GM19468 (cell line): ENCODE results near the gene DCC.

ENCODE experiments used
- ATAC-seq: cut with Tn5 transposase; IDR thresholded peaks from one replicate; pipeline ENCODE4 v1.9.1; 2021; ENCODE audit warnings: mild to moderate bottlenecking, moderate library complexity, moderate number of reproducible peaks; ENCODE audit not compliant: unreplicated experiment; ENCODE audit errors: extremely low read depth

DCC gene

DNA sequence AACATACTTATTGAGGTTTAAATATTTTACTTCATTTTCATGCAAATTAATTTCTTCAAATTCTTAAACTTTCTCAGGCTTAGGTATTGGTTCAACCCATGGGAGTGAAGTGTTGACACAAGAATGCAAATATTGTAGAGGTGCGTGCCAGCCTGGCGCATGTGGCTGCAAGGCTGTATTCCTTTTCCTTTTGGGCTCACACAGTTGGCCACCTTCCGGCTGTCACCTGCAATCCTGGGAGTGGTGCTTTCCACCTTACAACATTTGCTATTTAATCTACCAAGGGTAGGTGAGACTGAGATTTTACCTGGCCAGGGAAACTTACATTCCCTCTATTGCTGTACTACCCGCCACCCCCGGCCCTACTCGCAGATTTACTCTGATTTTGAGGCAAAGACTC lies 141.1 kb downstream of the DCC start:
- no peak for ATAC-seq

DNA sequence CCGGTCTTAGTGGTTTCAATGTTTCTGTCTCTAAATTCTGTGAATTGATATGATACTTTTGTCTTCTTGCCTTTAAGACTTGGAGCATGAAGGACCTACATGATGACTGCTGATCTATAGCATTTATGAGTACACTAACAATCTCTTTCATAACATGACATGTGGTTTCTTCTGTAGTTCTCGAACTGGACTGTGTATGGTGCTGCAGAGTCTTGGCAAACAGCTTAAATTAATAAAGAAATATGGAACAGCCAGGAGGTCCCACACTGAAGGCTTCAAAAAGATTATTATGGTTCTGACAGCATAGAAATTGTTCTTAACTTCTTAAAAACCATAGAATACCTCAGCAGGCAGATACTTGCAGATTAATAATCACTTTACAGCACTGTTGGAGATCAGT lies 145.0 kb downstream of the DCC start:
- no peak for ATAC-seq

GRCh38 chr18:52486052-52486451 lies 146.1 kb downstream of the DCC start:
- no peak for ATAC-seq

GRCh38 chr18:52489396-52490306 lies 149.7 kb downstream of the DCC start:
- ATAC-seq, result no peak

GRCh38 chr18:52496426-52496825 lies 156.4 kb downstream of the DCC start:
- no peak for ATAC-seq

GRCh38 chr18:52499016-52499415 lies 159.0 kb downstream of the DCC start:
- ATAC-seq, result no peak

- no peak for ATAC-seq
Observed at GRCh38 chr18:52499644-52500043, 159.6 kb downstream of the DCC start.

DNA sequence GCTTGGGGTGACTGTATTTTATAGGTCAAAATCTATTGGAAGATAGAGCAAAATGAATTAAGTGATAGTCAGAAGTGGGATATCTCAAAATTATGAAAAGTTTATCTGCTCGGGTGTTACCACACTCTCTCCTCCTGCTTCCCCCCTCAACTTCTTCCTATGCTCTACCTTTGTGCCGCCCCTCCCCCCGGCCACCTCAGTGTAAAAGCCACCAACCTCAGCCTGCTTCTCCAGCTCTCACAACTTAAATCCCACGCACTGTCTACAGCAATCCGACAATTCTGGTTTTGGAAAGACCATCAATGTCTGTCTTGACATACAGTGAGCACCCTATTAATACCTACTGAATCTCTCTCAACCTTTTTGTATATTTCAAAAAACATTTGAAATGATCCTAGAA lies 164.6 kb downstream of the DCC start:
- ATAC-seq, result no peak

GRCh38 chr18:52510139-52510538 lies 170.1 kb downstream of the DCC start:
- ATAC-seq, result no peak

DNA sequence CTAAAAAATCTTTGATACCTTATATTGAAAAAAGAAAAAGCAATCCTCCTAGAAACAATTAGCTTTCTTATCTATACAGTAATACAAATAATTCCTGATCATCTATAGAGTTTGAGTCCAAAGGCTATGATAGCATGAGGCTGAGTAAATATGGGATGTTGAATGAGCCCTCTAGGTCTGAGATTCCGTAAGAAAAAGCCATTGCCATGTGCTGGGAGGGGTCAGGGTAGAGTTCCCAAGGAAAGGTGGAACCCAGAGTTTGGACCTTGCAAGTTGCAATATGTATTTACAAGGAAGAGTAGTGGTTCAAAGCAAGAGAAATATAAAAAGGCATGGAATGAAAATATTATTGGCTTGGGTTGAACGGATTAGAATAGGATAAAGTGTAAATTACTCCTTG lies 178.1 kb downstream of the DCC start:
- no peak for ATAC-seq

DNA sequence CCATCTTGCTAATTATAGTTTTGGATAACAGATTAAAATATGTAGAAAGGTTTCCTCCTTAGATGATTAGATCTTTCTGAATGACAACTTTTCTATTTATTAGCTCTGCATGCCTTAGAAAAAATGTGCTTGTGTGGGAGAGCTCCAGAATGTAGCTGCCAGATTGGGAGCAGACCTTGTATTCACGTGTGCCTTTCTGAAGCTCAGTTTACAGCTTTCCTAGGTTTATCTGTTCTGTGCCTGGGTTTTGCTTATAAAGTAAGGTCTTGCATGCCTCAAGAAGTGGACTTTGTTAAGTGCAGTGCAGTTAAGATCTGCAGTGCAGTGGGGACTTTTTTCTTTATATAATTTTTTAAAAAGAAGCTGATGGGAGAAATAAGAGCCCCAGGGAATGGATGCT lies 179.0 kb downstream of the DCC start:
- no peak for ATAC-seq

GRCh38 chr18:52523566-52523965 lies 183.6 kb downstream of the DCC start:
- ATAC-seq, result no peak

DNA sequence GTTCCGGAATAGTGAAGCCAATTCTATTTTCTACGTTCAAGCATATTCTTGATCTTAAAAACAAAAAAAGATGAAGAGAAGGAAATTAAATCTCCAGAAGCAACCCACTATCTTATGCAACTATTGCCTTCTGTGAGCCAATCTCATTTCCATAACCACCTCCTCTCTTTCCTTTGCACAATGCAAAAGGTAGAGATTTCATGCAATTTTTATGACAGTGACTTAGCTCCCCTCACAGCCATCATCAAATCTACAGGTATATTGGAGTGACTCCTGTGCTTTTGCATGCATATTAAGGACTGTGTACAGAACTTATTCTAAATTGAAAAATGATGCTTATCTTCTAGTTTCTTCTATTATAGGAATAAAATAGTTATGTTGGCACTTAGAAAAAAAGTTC lies 191.8 kb downstream of the DCC start:
- no peak for ATAC-seq

- no peak for ATAC-seq
Observed at GRCh38 chr18:52536039-52536438, 196.0 kb downstream of the DCC start.

DNA sequence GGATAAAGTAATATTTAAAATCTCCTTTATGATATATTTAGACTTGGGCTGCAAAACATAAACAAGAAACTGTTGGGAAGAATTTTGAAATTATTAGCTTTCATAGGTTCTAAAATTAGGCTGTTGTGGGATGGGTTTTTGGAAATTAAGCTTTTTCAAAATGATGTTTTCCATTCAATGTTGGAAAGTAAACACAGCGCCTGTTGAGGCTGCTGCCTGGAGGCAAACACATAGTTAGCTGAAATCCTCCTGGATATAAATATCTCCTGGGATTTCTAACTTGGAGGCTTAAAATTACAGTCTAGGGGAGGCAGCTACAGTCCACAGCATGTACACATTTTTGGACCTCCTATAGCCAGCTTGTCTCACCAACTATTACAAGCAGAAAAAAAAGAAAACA lies 197.3 kb downstream of the DCC start:
- no peak for ATAC-seq

DNA sequence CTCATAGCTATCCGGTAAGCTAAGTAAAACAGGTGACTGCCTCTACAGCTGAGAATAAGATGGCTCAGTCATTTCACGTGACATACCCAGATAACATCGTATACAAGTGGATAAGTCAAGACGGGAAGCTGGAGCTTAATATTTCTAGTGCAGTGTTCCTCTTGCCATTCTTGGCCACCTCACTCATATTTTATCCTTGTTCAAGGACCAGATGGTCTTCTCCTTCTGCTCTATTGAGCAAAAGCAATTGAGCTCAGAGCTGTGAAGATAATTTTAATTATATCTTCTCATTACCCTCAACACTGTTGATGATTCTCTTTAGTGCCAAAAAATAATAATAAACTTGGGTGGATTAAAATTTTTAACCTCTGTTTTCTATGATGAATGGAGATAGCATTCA lies 201.1 kb downstream of the DCC start:
- ATAC-seq, result no peak

DNA sequence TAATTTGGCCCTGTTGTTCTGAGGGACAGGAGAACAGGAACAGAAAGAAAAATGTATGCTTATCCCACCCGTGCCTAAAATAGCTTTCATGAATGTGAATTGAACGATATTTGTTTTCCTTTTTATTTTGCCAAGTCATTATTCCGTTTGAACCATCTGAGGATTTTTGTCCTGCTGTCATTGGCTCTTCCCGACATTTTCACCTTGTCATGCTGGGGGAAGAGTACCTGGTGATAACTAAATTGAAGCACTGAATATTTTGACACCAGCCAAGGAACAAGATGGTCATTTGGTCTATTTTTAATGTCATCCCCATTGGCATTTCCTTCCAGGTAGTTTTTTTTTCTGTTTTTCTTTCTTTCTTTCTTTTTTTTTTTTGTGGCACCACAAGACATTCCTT lies 204.1 kb downstream of the DCC start:
- ATAC-seq, result no peak

DNA sequence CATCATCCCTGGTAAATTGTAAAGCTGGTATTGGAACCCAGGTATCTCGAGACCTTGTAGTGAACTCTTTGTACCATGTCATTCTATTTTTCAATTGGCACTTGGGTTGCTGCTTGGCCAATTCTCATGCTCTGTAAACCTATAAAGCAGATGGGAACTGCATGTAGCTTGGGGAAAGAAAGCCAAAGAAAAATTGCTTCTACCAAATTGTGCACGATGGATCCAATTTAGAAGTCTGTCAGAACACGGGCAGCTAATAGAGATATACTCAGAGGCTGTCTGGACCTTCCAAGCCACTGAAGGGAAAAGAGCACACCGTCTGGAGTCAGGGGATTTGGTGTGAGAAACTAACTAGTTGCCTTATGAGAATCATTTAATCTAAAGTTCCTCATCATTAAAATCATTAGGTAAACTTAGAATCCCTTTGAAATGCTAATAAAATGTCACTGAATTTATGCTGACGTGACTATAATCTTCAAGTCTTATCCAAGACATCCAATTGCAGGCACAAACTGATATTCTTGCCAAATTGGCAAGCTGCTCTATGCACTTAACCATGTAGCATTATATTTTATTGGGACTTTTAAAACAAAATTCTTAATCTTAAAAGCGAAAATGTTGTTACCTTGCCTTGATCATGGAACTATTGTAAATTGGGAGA lies 206.8 kb downstream of the DCC start:
- ATAC-seq, result no peak

GRCh38 chr18:52553441-52553840 lies 213.4 kb downstream of the DCC start:
- no peak for ATAC-seq

DNA sequence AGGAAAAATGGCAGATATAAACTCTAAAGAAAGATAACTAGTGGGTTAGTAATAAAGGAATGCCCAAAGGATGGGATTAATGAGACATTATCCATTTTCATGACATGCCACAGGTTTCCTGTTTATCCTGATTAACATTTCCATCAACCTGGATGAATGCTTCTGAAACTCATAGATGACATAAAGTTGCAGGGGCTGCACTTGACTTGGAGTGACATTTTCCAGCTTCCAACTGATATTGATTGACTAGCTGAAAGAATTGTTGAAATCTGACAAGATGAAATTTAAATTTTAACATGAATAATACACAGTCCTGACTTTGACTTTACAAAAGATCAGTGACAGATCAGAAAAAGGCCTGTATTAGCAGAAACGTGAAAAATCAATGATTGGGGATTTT lies 214.2 kb downstream of the DCC start:
- ATAC-seq, result no peak

DNA sequence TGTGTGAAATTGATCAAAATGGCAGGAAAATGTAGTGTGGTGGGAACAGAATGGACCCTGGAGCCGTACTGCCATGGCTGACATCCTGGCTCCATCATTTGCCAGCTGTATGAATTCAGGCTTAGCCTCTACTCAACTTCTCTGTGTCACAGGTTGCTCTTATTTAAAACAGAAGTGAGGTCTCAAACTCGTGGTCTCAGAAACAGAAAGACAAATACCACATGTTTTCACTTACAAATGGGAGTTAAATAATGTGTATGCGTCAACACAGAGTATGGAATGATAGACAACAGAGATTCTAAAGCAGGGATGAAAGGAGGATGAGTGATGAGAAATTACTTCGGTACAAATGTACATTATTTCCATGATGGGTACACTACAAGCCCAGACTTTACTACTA lies 227.4 kb downstream of the DCC start:
- no peak for ATAC-seq

DNA sequence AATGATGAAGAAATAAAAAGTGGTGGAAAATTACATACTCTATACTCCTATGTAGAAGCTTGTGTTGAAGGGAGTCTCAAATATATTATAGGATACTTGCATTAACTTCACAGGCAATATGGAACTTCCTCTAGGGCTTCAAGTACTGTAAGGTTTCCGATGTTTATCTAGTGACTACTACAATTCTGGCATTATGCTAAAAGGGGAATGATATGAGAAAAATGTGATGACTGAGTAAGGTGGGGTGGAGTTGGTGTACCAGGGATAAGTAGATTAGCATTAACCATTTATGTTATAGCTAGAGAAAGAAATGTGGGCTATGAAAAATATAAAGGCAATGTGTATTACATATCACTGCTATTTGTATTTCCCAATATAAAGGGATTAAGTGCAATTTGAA lies 229.5 kb downstream of the DCC start:
- no peak for ATAC-seq
